Measurements from ENCODE around the gene DUSP18. TPM values are rescaled to one million over a fixed set of nuclear protein-coding genes. Genes with fewer than 3 reads are reported as not detected.
"Not testable (repeated sequence)": the region's sequence is repeated elsewhere in the genome, so short reads cannot be mapped to it uniquely, and the experiment has no call there.

Gene DUSP18
- total RNA-seq, 2 experiments from 2014 or later, result 7.0 to 7.6 TPM

- ATAC-seq (peak; percentile 65), DNase-seq (no peak)
- CTCF ChIA-PET, result no interaction called here
- Mint-ChIP-seq H3K9me3 (ENCODE audit: insufficient read depth) (no peaks in the 10 kb centered on the region), H3K36me3 (ENCODE audit: low read depth) (no peaks in the 10 kb centered on the region), H3K27me3 (ENCODE audit: low read depth) (peaks cover 34% of the 10 kb centered on the region), H3K27ac (peak within 1 kb of the TSS; percentile 41), H3K4me3 (peak within 1 kb of the TSS; percentile 79), H3K4me1 (ENCODE audit: low read depth) (peaks cover 3% of the 10 kb centered on the region)
- POLR2A ChIA-PET, result no interaction called here
Observed at GRCh38 chr22:30694640-30695350, 27.1 kb upstream of the DUSP18 start, which contains the start of gene OSBP2. OSBP2 (plus strand) TSS chr22:30694874; CDS start chr22:30694910, 36 bp downstream.

- Mint-ChIP-seq H3K27ac (peak overlapping the region; percentile 41), H3K36me3 (ENCODE audit: low read depth) (no peaks in the 10 kb centered on the region), H3K4me3 (peak overlapping the region; percentile 79), H3K27me3 (ENCODE audit: low read depth) (peaks cover 34% of the 10 kb centered on the region), H3K9me3 (ENCODE audit: insufficient read depth) (no peaks in the 10 kb centered on the region), H3K4me1 (ENCODE audit: low read depth) (peaks cover 3% of the 10 kb centered on the region)
- ChIA-PET POLR2A (no interaction called here), CTCF (interaction anchor here (0.6 to 1.4 kb wide), 3 partner anchors 9 to 1127 kb away, joined by 3 to 8 read pairs (median 3); no protein-coding TSS in a partner anchor)
- DNase-seq (peak; percentile 53), ATAC-seq (peak; percentile 75)
Observed at GRCh38 chr22:30694171-30694639, 26.5 kb upstream of the DUSP18 start.

- H3K4me3 Mint-ChIP-seq, result no peak overlapping the region
- CTCF ChIA-PET, result interaction anchor here (1.0 to 1.1 kb wide), 2 partner anchors 57 to 64 kb away, joined by 3 read pairs; no protein-coding TSS in a partner anchor
- POLR2A ChIA-PET, result interaction anchor here (0.7 kb wide), 1 partner anchor 17 kb away, joined by 3 read pairs; no protein-coding TSS in a partner anchor
- no peaks in the 10 kb centered on the region for H3K36me3 Mint-ChIP-seq (ENCODE audit: low read depth)
- no peaks in the 10 kb centered on the region for H3K9me3 Mint-ChIP-seq (ENCODE audit: insufficient read depth)
- H3K4me1 Mint-ChIP-seq (ENCODE audit: low read depth), result peaks cover 3% of the 10 kb centered on the region
- H3K27ac Mint-ChIP-seq, result no peak overlapping the region
- ATAC-seq (no peak), DNase-seq (no peak)
- H3K27me3 Mint-ChIP-seq (ENCODE audit: low read depth), result peaks cover 26% of the 10 kb centered on the region
Observed at GRCh38 chr22:30691204-30691603, 23.5 kb upstream of the DUSP18 start.

GRCh38 chr22:30689622-30690021 lies 21.9 kb upstream of the DUSP18 start:
- no peaks in the 10 kb centered on the region for H3K9me3 Mint-ChIP-seq (ENCODE audit: insufficient read depth)
- CTCF ChIA-PET, result no interaction called here
- H3K4me3 Mint-ChIP-seq, result no peak overlapping the region
- no peak overlapping the region for H3K27ac Mint-ChIP-seq
- ATAC-seq (no peak), DNase-seq (no peak)
- H3K36me3 Mint-ChIP-seq (ENCODE audit: low read depth), result no peaks in the 10 kb centered on the region
- peaks cover 3% of the 10 kb centered on the region for H3K4me1 Mint-ChIP-seq (ENCODE audit: low read depth)
- POLR2A ChIA-PET, result no interaction called here
- peaks cover 21% of the 10 kb centered on the region for H3K27me3 Mint-ChIP-seq (ENCODE audit: low read depth)

- H3K27ac Mint-ChIP-seq, result no peak overlapping the region
- peaks cover 8% of the 10 kb centered on the region for H3K27me3 Mint-ChIP-seq (ENCODE audit: low read depth)
- H3K4me3 Mint-ChIP-seq, result no peak overlapping the region
- no peaks in the 10 kb centered on the region for H3K4me1 Mint-ChIP-seq (ENCODE audit: low read depth)
- no peaks in the 10 kb centered on the region for H3K9me3 Mint-ChIP-seq (ENCODE audit: insufficient read depth)
- no peaks in the 10 kb centered on the region for H3K36me3 Mint-ChIP-seq (ENCODE audit: low read depth)
- ATAC-seq (no peak), DNase-seq (no peak)
- ChIA-PET CTCF (interaction anchor here (1.3 kb wide), 1 partner anchor 53 kb away, joined by 3 read pairs; no protein-coding TSS in a partner anchor), POLR2A (no interaction called here)
Observed at GRCh38 chr22:30687358-30687757, 19.7 kb upstream of the DUSP18 start.

- ChIA-PET CTCF (no interaction called here), POLR2A (interaction anchor here (0.6 kb wide), 1 partner anchor 30 kb away, joined by 4 read pairs; no protein-coding TSS in a partner anchor)
- ATAC-seq (no peak), DNase-seq (no peak)
- H3K4me1 Mint-ChIP-seq (ENCODE audit: low read depth), result peaks cover 2% of the 10 kb centered on the region
- H3K9me3 Mint-ChIP-seq (ENCODE audit: insufficient read depth), result no peaks in the 10 kb centered on the region
- no peaks in the 10 kb centered on the region for H3K36me3 Mint-ChIP-seq (ENCODE audit: low read depth)
- H3K27ac Mint-ChIP-seq, result no peak overlapping the region
- no peak overlapping the region for H3K4me3 Mint-ChIP-seq
- H3K27me3 Mint-ChIP-seq (ENCODE audit: low read depth), result peaks cover 7% of the 10 kb centered on the region
Observed at GRCh38 chr22:30685178-30685577, 17.5 kb upstream of the DUSP18 start.

- H3K4me1 Mint-ChIP-seq (ENCODE audit: low read depth), result peaks cover 2% of the 10 kb centered on the region
- CTCF ChIA-PET, result no interaction called here
- H3K4me3 Mint-ChIP-seq, result no peak overlapping the region
Observed at GRCh38 chr22:30681831-30682230, 14.2 kb upstream of the DUSP18 start.

GRCh38 chr22:30680991-30681770 lies 13.5 kb upstream of the DUSP18 start:
- no peaks in the 10 kb centered on the region for H3K9me3 Mint-ChIP-seq (ENCODE audit: insufficient read depth)
- ChIA-PET CTCF (no interaction called here), POLR2A (interaction anchor here (0.7 kb wide), 1 partner anchor 13 kb away, joined by 3 read pairs; no protein-coding TSS in a partner anchor)

More at GRCh38 chr22:30681831-30682230, 14.2 kb upstream of the DUSP18 start:
- DNase-seq, result no peak
- Mint-ChIP-seq H3K36me3 (ENCODE audit: low read depth) (no peaks in the 10 kb centered on the region), H3K9me3 (ENCODE audit: insufficient read depth) (no peaks in the 10 kb centered on the region), H3K27me3 (ENCODE audit: low read depth) (peaks cover 24% of the 10 kb centered on the region), H3K27ac (no peak overlapping the region)
- POLR2A ChIA-PET, result no interaction called here
- no peak for ATAC-seq

GRCh38 chr22:30679895-30680690 lies 12.4 kb upstream of the DUSP18 start:
- H3K4me3 Mint-ChIP-seq; ATAC-seq; H3K4me1 Mint-ChIP-seq (ENCODE audit: low read depth); H3K27ac Mint-ChIP-seq; H3K36me3 Mint-ChIP-seq (ENCODE audit: low read depth); H3K9me3 Mint-ChIP-seq (ENCODE audit: insufficient read depth); DNase-seq; CTCF ChIA-PET: not testable (repeated sequence)
- H3K27me3 Mint-ChIP-seq (ENCODE audit: low read depth), result peaks cover 23% of the 10 kb centered on the region
- POLR2A ChIA-PET, result interaction anchor here (0.7 kb wide), 1 partner anchor 12 kb away, joined by 3 read pairs; no protein-coding TSS in a partner anchor

More at GRCh38 chr22:30680991-30681770, 13.5 kb upstream of the DUSP18 start:
- Mint-ChIP-seq H3K4me3 (no peak overlapping the region), H3K27me3 (ENCODE audit: low read depth) (peaks cover 27% of the 10 kb centered on the region), H3K27ac (no peak overlapping the region), H3K4me1 (ENCODE audit: low read depth) (peaks cover 2% of the 10 kb centered on the region), H3K36me3 (ENCODE audit: low read depth) (no peaks in the 10 kb centered on the region)
- DNase-seq (no peak), ATAC-seq (no peak)

GRCh38 chr22:30676565-30676964 lies 8.9 kb upstream of the DUSP18 start:
- ATAC-seq, result not testable (repeated sequence)

GRCh38 chr22:30675436-30675835 lies 7.8 kb upstream of the DUSP18 start:
- ATAC-seq (no peak), DNase-seq (no peak)
- peaks cover 20% of the 10 kb centered on the region for H3K27me3 Mint-ChIP-seq (ENCODE audit: low read depth)
- POLR2A ChIA-PET, result no interaction called here
- no peak overlapping the region for H3K27ac Mint-ChIP-seq
- H3K36me3 Mint-ChIP-seq (ENCODE audit: low read depth), result no peaks in the 10 kb centered on the region
- H3K9me3 Mint-ChIP-seq (ENCODE audit: insufficient read depth), result no peaks in the 10 kb centered on the region
- H3K4me1 Mint-ChIP-seq (ENCODE audit: low read depth), result no peaks in the 10 kb centered on the region
- no peak overlapping the region for H3K4me3 Mint-ChIP-seq
- CTCF ChIA-PET, result no interaction called here

More at GRCh38 chr22:30676565-30676964, 8.9 kb upstream of the DUSP18 start:
- H3K27me3 Mint-ChIP-seq (ENCODE audit: low read depth), result peaks cover 20% of the 10 kb centered on the region
- H3K4me3 Mint-ChIP-seq; H3K4me1 Mint-ChIP-seq (ENCODE audit: low read depth); DNase-seq; CTCF ChIA-PET; H3K36me3 Mint-ChIP-seq (ENCODE audit: low read depth); H3K27ac Mint-ChIP-seq; POLR2A ChIA-PET; H3K9me3 Mint-ChIP-seq (ENCODE audit: insufficient read depth): not testable (repeated sequence)

Data from activated CD8-positive, alpha-beta T cell treated with anti-CD3 and anti-CD28 coated beads, Interleukin-2, amount 10 ng/mL, durations not matched to agents 7 days and 5 days (primary cell).